ELF-1 (cell line): ENCODE results near the gene STRBP.

Source experiments
- DNase-seq: peaks from one replicate; pipeline ENCODE4 v3.0.0-alpha.2; 2016; ENCODE audit warnings: low read depth, low spot score

Gene STRBP

GRCh38 chr9:123131258-123131657 is 137.1 kb downstream of the STRBP start:
- peak; percentile 80 for DNase-seq

GRCh38 chr9:123129423-123129822 is 139.0 kb downstream of the STRBP start:
- no peak for DNase-seq

GRCh38 chr9:123128591-123128990 is 139.8 kb downstream of the STRBP start:
- no peak for DNase-seq

GRCh38 chr9:123127512-123128075 is 140.8 kb downstream of the STRBP start:
- no peak for DNase-seq

- DNase-seq, result no peak
These were observed 146.9 kb downstream of the STRBP start for GRCh38 chr9:123121457-123121856.

- DNase-seq, result no peak
These were observed 147.4 kb downstream of the STRBP start for GRCh38 chr9:123120953-123121352.

- no peak for DNase-seq
These were observed 148.3 kb downstream of the STRBP start for GRCh38 chr9:123120131-123120530.

GRCh38 chr9:123119566-123119965 is 148.8 kb downstream of the STRBP start:
- DNase-seq, result no peak

GRCh38 chr9:123116036-123116435 is 152.3 kb downstream of the STRBP start:
- no peak for DNase-seq

- DNase-seq, result no peak
These were observed 153.1 kb downstream of the STRBP start for GRCh38 chr9:123115146-123115913.

- DNase-seq, result peak; percentile 41
These were observed 155.2 kb downstream of the STRBP start for GRCh38 chr9:123113185-123113584.

GRCh38 chr9:123112015-123112975 is 156.1 kb downstream of the STRBP start:
- DNase-seq, result peak; percentile 55

- no peak for DNase-seq
These were observed 156.9 kb downstream of the STRBP start for GRCh38 chr9:123111427-123112014.

GRCh38 chr9:123109540-123110279 is 158.7 kb downstream of the STRBP start:
- no peak for DNase-seq

GRCh38 chr9:123108976-123109375 is 159.4 kb downstream of the STRBP start:
- no peak for DNase-seq

GRCh38 chr9:123107639-123108285 is 160.6 kb downstream of the STRBP start:
- no peak for DNase-seq

- no peak for DNase-seq
These were observed 162.9 kb downstream of the STRBP start for GRCh38 chr9:123105490-123105889.

GRCh38 chr9:123104807-123105206 is 163.6 kb downstream of the STRBP start:
- DNase-seq, result no peak

- peak; percentile 30 for DNase-seq
These were observed 165.8 kb downstream of the STRBP start for GRCh38 chr9:123102375-123103113.

GRCh38 chr9:123099548-123099947 is 168.8 kb downstream of the STRBP start:
- DNase-seq, result no peak
